ENCODE results near the gene P2RX1. TPM values are rescaled to one million over a fixed set of nuclear protein-coding genes. Genes with fewer than 3 reads are reported as not detected.
A peak's percentile ranks its signal among the peaks of the same experiment; 100 is the strongest.

P2RX1 gene
- total and polyA plus RNA-seq, 2 donors (not counting 1 experiment from before 2014, with no cell fraction given) = 25.7 to 84.7 TPM

DNA sequence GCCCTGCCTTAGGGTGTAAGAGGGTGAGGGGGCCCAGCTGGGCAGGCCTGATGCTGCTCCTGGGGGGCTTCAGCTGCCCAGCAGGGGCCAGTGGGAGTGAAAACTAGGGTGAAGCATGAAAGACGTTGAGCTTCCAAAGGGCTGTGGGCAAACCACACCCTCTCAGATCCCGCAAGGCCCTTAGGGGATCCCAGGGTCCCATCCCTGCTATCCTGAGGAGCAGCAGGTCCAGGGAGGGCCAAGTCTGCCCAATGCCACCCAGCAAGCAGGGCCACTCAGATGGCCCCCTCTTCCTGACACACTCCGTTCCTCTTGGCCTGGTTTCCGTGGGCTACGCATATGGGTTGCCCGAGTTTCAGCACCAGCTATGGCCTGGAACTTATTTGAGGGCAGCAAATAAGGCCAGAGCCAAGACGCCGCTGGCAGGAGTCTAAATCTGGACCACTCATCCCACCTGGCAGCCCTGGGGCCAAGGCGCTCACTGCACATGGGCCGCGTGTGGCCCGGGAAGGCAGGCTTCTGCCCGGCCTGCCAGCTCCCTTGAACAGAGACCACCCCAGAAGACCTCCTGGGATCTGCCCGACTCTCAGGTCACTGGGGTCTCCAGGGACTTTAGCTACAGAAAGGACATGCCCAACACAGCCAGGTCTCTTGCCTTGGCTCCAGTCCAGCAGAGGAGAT, 43.8 kb upstream of the P2RX1 start:
- Mint-ChIP-seq H3K27ac (peak overlapping the region; percentile 96), H3K4me3 (peak overlapping the region; percentile 98), H3K4me1 (peaks cover 68% of the 10 kb centered on the region), H3K9me3 (ENCODE audit: insufficient read depth) (no peaks in the 10 kb centered on the region), H3K27me3 (no peaks in the 10 kb centered on the region)
- DNase-seq = no peak
- POLR2A ChIA-PET = interaction anchor here (0.6 to 4.7 kb wide), 2 partner anchors 44 to 721 kb away, joined by 4 to 64 read pairs; partner anchors contain the start of gene P2RX1
- Histone ChIP-seq H3K4me1 (ENCODE audit: control insufficient read depth in 2 of 2, insufficient read depth in 2 of 2, low read length in 2 of 2) (peaks cover 55 to 83% of the 10 kb centered on the region in 2 donors), H3K79me2 (ENCODE audit: control insufficient read depth, insufficient read depth, low read length) (peaks cover 85% of the 10 kb centered on the region), H3K9ac (ENCODE audit: low read length) (peak overlapping the region; percentile 94), H3K9me3 (ENCODE audit: control extremely low read depth in 1 of 3, control insufficient read depth in 2 of 3, insufficient read depth in 1 of 3, low read length in 2 of 3) (no peaks in the 10 kb centered on the region), H2AFZ (ENCODE audit: insufficient read depth, low read depth, low read length, poor library complexity, severe bottlenecking) (no peak overlapping the region), H3K4me3 (ENCODE audit: control extremely low read depth in 1 of 5, extremely low read depth in 1 of 5, insufficient read depth in 1 of 5, low read depth in 2 of 5, low read length in 4 of 5) (peak overlapping the region in 2 of 5 experiments; percentile 17 to 98), H3K4me2 (replicated peaks; ENCODE audit: low read depth, low read length, poor library complexity, severe bottlenecking) (peak overlapping the region; percentile 95), H3K27me3 (replicated peaks in 1 of 4; ENCODE audit: control extremely low read depth in 1 of 4, control insufficient read depth in 3 of 4, insufficient read depth in 4 of 4, low read length in 3 of 4) (no peaks in the 10 kb centered on the region), H3K36me3 (replicated peaks in 1 of 2; ENCODE audit: control extremely low read depth in 1 of 2, control insufficient read depth in 1 of 2, extremely low read depth in 1 of 2, insufficient read depth in 2 of 2, low read length in 1 of 2) (peaks cover 0 to 63% of the 10 kb centered on the region in 2 experiments), H4K20me1 (ENCODE audit: control insufficient read depth, insufficient read depth, low read length, poor library complexity, severe bottlenecking) (peaks cover 82% of the 10 kb centered on the region), H3K27ac (ENCODE audit: low read length in 2 of 2) (peak overlapping the region; percentile 25 to 81)
- TF ChIP-seq, protein P1, sequence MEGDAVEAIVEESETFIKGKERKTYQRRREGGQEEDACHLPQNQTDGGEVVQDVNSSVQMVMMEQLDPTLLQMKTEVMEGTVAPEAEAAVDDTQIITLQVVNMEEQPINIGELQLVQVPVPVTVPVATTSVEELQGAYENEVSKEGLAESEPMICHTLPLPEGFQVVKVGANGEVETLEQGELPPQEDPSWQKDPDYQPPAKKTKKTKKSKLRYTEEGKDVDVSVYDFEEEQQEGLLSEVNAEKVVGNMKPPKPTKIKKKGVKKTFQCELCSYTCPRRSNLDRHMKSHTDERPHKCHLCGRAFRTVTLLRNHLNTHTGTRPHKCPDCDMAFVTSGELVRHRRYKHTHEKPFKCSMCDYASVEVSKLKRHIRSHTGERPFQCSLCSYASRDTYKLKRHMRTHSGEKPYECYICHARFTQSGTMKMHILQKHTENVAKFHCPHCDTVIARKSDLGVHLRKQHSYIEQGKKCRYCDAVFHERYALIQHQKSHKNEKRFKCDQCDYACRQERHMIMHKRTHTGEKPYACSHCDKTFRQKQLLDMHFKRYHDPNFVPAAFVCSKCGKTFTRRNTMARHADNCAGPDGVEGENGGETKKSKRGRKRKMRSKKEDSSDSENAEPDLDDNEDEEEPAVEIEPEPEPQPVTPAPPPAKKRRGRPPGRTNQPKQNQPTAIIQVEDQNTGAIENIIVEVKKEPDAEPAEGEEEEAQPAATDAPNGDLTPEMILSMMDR (IDR thresholded peaks at IDR 0.05) = no peak
- no peak for TF ChIP-seq EZH2 (IDR thresholded peaks at IDR 0.05; ENCODE audit: borderline replicate concordance, insufficient read depth, low read depth, low read length, poor library complexity, severe bottlenecking)
- CTCF ChIA-PET = interaction anchor here (1.9 to 12.2 kb wide), 4 partner anchors 11 to 46 kb away, joined by 4 to 157 read pairs (median 85); partner anchors contain the start of gene P2RX1
- WGBS (ENCODE audit: insufficient coverage) = 76% methylated on average over 14 of the region's 14 CpGs
- ATAC-seq (ENCODE audit: low read depth) = no peak
- intact Hi-C loops (cut with micrococcal nuclease) = loop anchor here (5.0 kb wide), 1 partner anchor 987 kb away; the partner anchor contains the start of gene PFN1
